Small intestine (tissue), 7 donors: ENCODE results near the gene UBALD1. TPM values are rescaled to one million over a fixed set of nuclear protein-coding genes. Genes with fewer than 3 reads are reported as not detected.
A peak's percentile ranks its signal among the peaks of the same experiment; 100 is the strongest.

Experiments used
- DNase-seq, 2 donors: peaks; one replicate each; pipeline versions ENCODE4 v3.0.0 to v3.0.0-alpha.2; 2013
- FAIRE-seq: peaks from 2 replicates; lab custom pipeline; 2012; peaks lifted over from hg19 to GRCh38; lab: Jason Lieb, UNC
- H3K27ac ChIP-seq, 3 donors: one replicate each; pipeline ENCODE4 v1.5.1; 2013; ENCODE audit warnings: low read length in 2 of 3, mild to moderate bottlenecking in 2 of 3, control low read depth in 1 of 3, inconsistent platforms in 1 of 3, low read depth in 1 of 3, moderate library complexity in 1 of 3
- H3K27me3 ChIP-seq, 3 donors: one replicate each; pipeline ENCODE4 v1.6.1; 2013; ENCODE audit warnings: low read length in 3 of 3, inconsistent platforms in 1 of 3; ENCODE audit not compliant: control insufficient read depth in 3 of 3, insufficient read depth in 3 of 3
- H3K36me3 ChIP-seq, 3 donors: one replicate each; pipeline ENCODE4 v1.6.1; 2013; ENCODE audit warnings: low read length in 3 of 3, inconsistent platforms in 1 of 3, low read depth in 1 of 3, mild to moderate bottlenecking in 1 of 3, moderate library complexity in 1 of 3; ENCODE audit not compliant: control insufficient read depth in 3 of 3, insufficient read depth in 2 of 3
- H3K4me1 ChIP-seq, 3 donors: one replicate each; pipeline ENCODE4 v1.6.1; 2013; ENCODE audit warnings: low read length in 2 of 3, inconsistent platforms in 1 of 3, low read depth in 1 of 3, mild to moderate bottlenecking in 1 of 3, moderate library complexity in 1 of 3; ENCODE audit not compliant: control insufficient read depth in 3 of 3, insufficient read depth in 2 of 3
- H3K4me3 ChIP-seq, 3 donors: one replicate each; pipeline ENCODE4 v1.5.1; 2013; ENCODE audit warnings: low read length in 3 of 3, control low read depth in 1 of 3, inconsistent platforms in 1 of 3, low read depth in 1 of 3, mild to moderate bottlenecking in 1 of 3, moderate library complexity in 1 of 3
- H3K9me3 ChIP-seq, 2 donors: one replicate each; pipeline ENCODE4 v1.6.1; 2013; ENCODE audit warnings: low read depth in 1 of 2, low read length in 1 of 2; ENCODE audit not compliant: control insufficient read depth in 2 of 2, insufficient read depth in 1 of 2
- WGBS, 3 donors: extraction: QIAGEN DNeasy Blood & Tissue Kit; methylation state at CpG; one replicate each; pipeline ENCODE4 v1.1.7; 2013; 5-methylcytosine and 5-hydroxymethylcytosine counted together
- polyA plus RNA-seq, 4 donors: library from polyadenylated mRNA; stranded (reverse) in 3 of 4; unstranded in 1 of 4; fragments of 200-250 nt in 3 of 4; fragments of 120-200 nt in 1 of 4; gene quantifications; one replicate each; pipeline versions ENCODE4 v1.2.1 to v1.2.3, GENCODE V29; 2013
- donor health status: healthy with polysubstance abuse.
- donor health status: control.
- donor health status: control.
- donor health status: Bipolar disorder and iron deficiency.
- donor health status: healthy.

Gene UBALD1
- polyA plus RNA-seq, 4 donors, result 21.7 to 29.7 (median 26.6) TPM

GRCh38 chr16:4626396-4626795 lies 11.7 kb upstream of the UBALD1 start:
- DNase-seq (peak; percentile 40 to 59), FAIRE-seq (no peak)
- peaks cover 6 to 16% (median 7%) of the 10 kb centered on the region in 3 donors for H3K4me1 ChIP-seq
- H3K27ac ChIP-seq, result peak overlapping the region; percentile 89 to 100 (median 95)
- H3K4me3 ChIP-seq, result peak overlapping the region in 2 of 3 donors; percentile 96 to 99
- H3K36me3 ChIP-seq, result peaks cover 0 to 24% (median 0%) of the 10 kb centered on the region in 3 donors
- H3K9me3 ChIP-seq, result peaks cover 0 to 3% of the 10 kb centered on the region in 2 donors
- 27 to 66% (median 41%) methylated on average over 6 of the region's 6 CpGs for WGBS, 3 donors
- H3K27me3 ChIP-seq, result no peaks in the 10 kb centered on the region

- DNase-seq, result no peak
- 7 to 9% (median 7%) methylated on average over 11 of the region's 11 CpGs for WGBS, 3 donors
- FAIRE-seq, result no peak
- H3K9me3 ChIP-seq, result no peaks in the 10 kb centered on the region
- H3K27ac ChIP-seq, result peak overlapping the region; percentile 89 to 100 (median 95)
- peaks cover 6 to 16% (median 7%) of the 10 kb centered on the region in 3 donors for H3K4me1 ChIP-seq
- H3K27me3 ChIP-seq, result no peaks in the 10 kb centered on the region
- H3K36me3 ChIP-seq, result peaks cover 0 to 21% (median 0%) of the 10 kb centered on the region in 3 donors
- H3K4me3 ChIP-seq, result peak overlapping the region; percentile 96 to 99 (median 97)
Measured at GRCh38 chr16:4625560-4626159, 11.0 kb upstream of the UBALD1 start.

GRCh38 chr16:4624827-4625559 lies 10.3 kb upstream of the UBALD1 start:
- DNase-seq (peak; percentile 68 to 94), FAIRE-seq (no peak)
- Histone ChIP-seq H3K36me3 (peaks cover 0 to 19% (median 0%) of the 10 kb centered on the region in 3 donors), H3K4me1 (peaks cover 6 to 16% (median 7%) of the 10 kb centered on the region in 3 donors), H3K9me3 (no peaks in the 10 kb centered on the region), H3K27me3 (no peaks in the 10 kb centered on the region), H3K4me3 (peak overlapping the region; percentile 96 to 99 (median 97)), H3K27ac (peak overlapping the region; percentile 89 to 100 (median 95))
- 0% methylated on average over 41 to 80 of the region's 80 CpGs for WGBS, 3 donors

GRCh38 chr16:4624015-4624826 lies 9.5 kb upstream of the UBALD1 start, which contains the start of gene MGRN1:
Gene MGRN1 (plus strand): TSS chr16:4624826. CDS start chr16:4624961, 135 bp downstream.
- no peak for FAIRE-seq
- 6 to 8% (median 7%) methylated on average over 41 to 42 of the region's 42 CpGs for WGBS, 3 donors

GRCh38 chr16:4623593-4623992 lies 8.9 kb upstream of the UBALD1 start:
- H3K9me3 ChIP-seq, result no peaks in the 10 kb centered on the region
- peaks cover 0 to 26% (median 0%) of the 10 kb centered on the region in 3 donors for H3K36me3 ChIP-seq
- H3K27ac ChIP-seq, result no peak overlapping the region
- H3K4me3 ChIP-seq, result no peak overlapping the region
- WGBS, 3 donors, result 80 to 91% (median 90%) methylated on average over 7 of the region's 7 CpGs
- no peak for DNase-seq
- no peak for FAIRE-seq
- H3K4me1 ChIP-seq, result peaks cover 6 to 29% (median 7%) of the 10 kb centered on the region in 3 donors
- H3K27me3 ChIP-seq, result no peaks in the 10 kb centered on the region

More at GRCh38 chr16:4624015-4624826, 9.5 kb upstream of the UBALD1 start, which contains the start of gene MGRN1:
- no peaks in the 10 kb centered on the region for H3K27me3 ChIP-seq
- no peaks in the 10 kb centered on the region for H3K9me3 ChIP-seq
- H3K36me3 ChIP-seq, result peaks cover 0 to 25% (median 0%) of the 10 kb centered on the region in 3 donors
- peak; percentile 96 to 99 for DNase-seq
- H3K4me1 ChIP-seq, result peaks cover 6 to 23% (median 7%) of the 10 kb centered on the region in 3 donors
- peak within 1 kb of the TSS; percentile 94 to 100 (median 95) for H3K27ac ChIP-seq
- H3K4me3 ChIP-seq, result peak within 1 kb of the TSS; percentile 96 to 99 (median 97)

- FAIRE-seq (no peak), DNase-seq (peak; percentile 58 to 75)
- 52 to 71% (median 65%) methylated on average over 8 of the region's 8 CpGs for WGBS, 3 donors
- Histone ChIP-seq H3K4me3 (no peak overlapping the region), H3K27ac (peak overlapping the region in 1 of 3 donors; percentile 78), H3K9me3 (no peaks in the 10 kb centered on the region), H3K36me3 (peaks cover 0 to 9% (median 0%) of the 10 kb centered on the region in 3 donors), H3K4me1 (peaks cover 0 to 44% (median 6%) of the 10 kb centered on the region in 3 donors), H3K27me3 (no peaks in the 10 kb centered on the region)
Measured at GRCh38 chr16:4618645-4619418, 4.1 kb upstream of the UBALD1 start.

- WGBS, 3 donors, result 87 to 90% (median 90%) methylated on average over 8 of the region's 8 CpGs
- no peaks in the 10 kb centered on the region for H3K27me3 ChIP-seq
- H3K4me1 ChIP-seq, result peaks cover 6 to 50% (median 7%) of the 10 kb centered on the region in 3 donors
- peaks cover 0 to 16% (median 0%) of the 10 kb centered on the region in 3 donors for H3K36me3 ChIP-seq
- no peaks in the 10 kb centered on the region for H3K9me3 ChIP-seq
- DNase-seq (no peak), FAIRE-seq (no peak)
- peak overlapping the region in 1 of 3 donors; percentile 28 for H3K27ac ChIP-seq
- H3K4me3 ChIP-seq, result no peak overlapping the region
Measured at GRCh38 chr16:4617880-4618279, 3.2 kb upstream of the UBALD1 start.
